ENCODE data around the gene GSTO1. TPM values are rescaled to one million over a fixed set of nuclear protein-coding genes. Genes with fewer than 3 reads are reported as not detected.

The GSTO1 gene
- total RNA-seq, 5 donors from 2014 or later (not counting 1 experiment from before 2014, with no cell fraction given), result 19.9 to 61.5 (median 46.2) TPM

- peaks cover 56 to 59% (median 58%) of the 10 kb centered on the region in 3 donors for H3K4me1 Mint-ChIP-seq
- CTCF ChIA-PET, result interaction anchor here in 1 of 2 donors (0.8 to 1.1 kb wide), 2 partner anchors 13 to 25 kb away, joined by 3 read pairs; no protein-coding TSS in a partner anchor
- Histone ChIP-seq H3K4me1 (ENCODE audit: control insufficient read depth in 1 of 2, extremely low read depth in 1 of 2, insufficient read depth in 2 of 2, low read length in 2 of 2) (peaks cover 33 to 35% of the 10 kb centered on the region in 2 experiments), H3K9me3 (no peaks in the 10 kb centered on the region), H3K4me3 (ENCODE audit: control insufficient read depth in 1 of 2, extremely low read depth in 1 of 2, low read length in 1 of 2) (no peak overlapping the region), H3K36me3 (ENCODE audit: control insufficient read depth in 2 of 2, extremely low read depth in 1 of 2, insufficient read depth in 1 of 2, low read length in 1 of 2) (peaks cover 19 to 64% of the 10 kb centered on the region in 2 donors), H3K27ac (ENCODE audit: low read length) (no peak overlapping the region), H3K27me3 (replicated peaks in 1 of 2; ENCODE audit: control insufficient read depth in 2 of 2, extremely low read depth in 1 of 2, insufficient read depth in 2 of 2, low read length in 1 of 2) (no peaks in the 10 kb centered on the region)
- POLR2A ChIA-PET, result no interaction called here
- H3K4me3 Mint-ChIP-seq, result no peak overlapping the region
- peak overlapping the region in 1 of 2 donors; percentile 58 for H3K27ac Mint-ChIP-seq
- H3K9me3 Mint-ChIP-seq, result no peaks in the 10 kb centered on the region
- no peak for ATAC-seq (replicated peaks in 1 of 4)
- H3K36me3 Mint-ChIP-seq, result peaks cover 40% of the 10 kb centered on the region
- no peaks in the 10 kb centered on the region for H3K27me3 Mint-ChIP-seq
- DNase-seq, result no peak
- 96% methylated on average over 6 of the region's 9 CpGs for WGBS (ENCODE audit: insufficient coverage)
These were observed 61.8 kb downstream of the GSTO1 start for GRCh38 chr10:104316321-104317099.

Other genes with a start within 250 kb of the GSTO1 start
- gene COL17A1, start 169.0 kb upstream of the GSTO1 start, total RNA-seq, result under 1 TPM in 1 of 5 donors, not detected in 4; 0.16 TPM
- 10 to 100 TPM in 2 of 5 donors, 1 to 10 TPM in 3; 9.0 to 11.3 (median 9.7) TPM for gene SFR1, start 132.7 kb upstream of the GSTO1 start, total RNA-seq
- under 1 TPM in 1 of 5 donors, not detected in 4; 0.58 TPM for gene CFAP43, start 22.5 kb upstream of the GSTO1 start, total RNA-seq
- 1 to 10 TPM in 4 of 5 donors, under 1 TPM in 1; 0.60 to 2.4 (median 1.9) TPM for gene GSTO2, start 14.3 kb downstream of the GSTO1 start, total RNA-seq
- gene ITPRIP, start 83.6 kb downstream of the GSTO1 start, total RNA-seq, result 10 to 100 TPM; 16.9 to 98.5 (median 25.0) TPM
- not detected for gene CFAP58, start 98.9 kb downstream of the GSTO1 start, total RNA-seq

All from T-cell (primary cell).